ENCODE data around the gene CACNA1C.

DNA sequence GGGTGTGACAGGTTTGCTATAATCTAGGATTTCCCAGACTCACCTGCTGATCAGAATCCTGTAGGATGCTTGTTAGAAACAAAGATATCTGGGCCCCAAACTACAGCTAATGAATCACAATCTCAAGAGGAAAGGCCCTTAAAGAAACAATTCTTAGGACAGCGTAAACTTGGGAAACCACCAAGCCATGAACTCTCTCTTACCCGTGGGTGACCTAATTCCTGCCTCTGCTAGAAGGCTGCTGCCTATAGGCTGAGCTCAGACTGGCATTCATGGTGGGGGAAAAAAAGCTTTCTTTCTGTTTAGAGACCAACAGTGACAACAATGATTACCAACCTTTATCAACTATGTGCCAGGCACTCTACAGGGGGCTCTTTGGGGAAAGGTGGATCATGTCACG, 528.0 kb downstream of the CACNA1C start:
- TF ChIP-seq CTCF (conservative IDR thresholded peaks at IDR 0.05; ENCODE audit: low read depth, low read length) (no peak), FOS (IDR thresholded peaks at IDR 0.05; ENCODE audit: low read depth, low read length) (no peak), RAD21 (IDR thresholded peaks at IDR 0.05; ENCODE audit: low read length) (no peak), MAFK (IDR thresholded peaks at IDR 0.05; ENCODE audit: low read depth, low read length) (no peak), POLR2A (IDR thresholded peaks at IDR 0.05; ENCODE audit: low read depth, low read length) (no peak)
- TF ChIP-seq, protein P1, sequence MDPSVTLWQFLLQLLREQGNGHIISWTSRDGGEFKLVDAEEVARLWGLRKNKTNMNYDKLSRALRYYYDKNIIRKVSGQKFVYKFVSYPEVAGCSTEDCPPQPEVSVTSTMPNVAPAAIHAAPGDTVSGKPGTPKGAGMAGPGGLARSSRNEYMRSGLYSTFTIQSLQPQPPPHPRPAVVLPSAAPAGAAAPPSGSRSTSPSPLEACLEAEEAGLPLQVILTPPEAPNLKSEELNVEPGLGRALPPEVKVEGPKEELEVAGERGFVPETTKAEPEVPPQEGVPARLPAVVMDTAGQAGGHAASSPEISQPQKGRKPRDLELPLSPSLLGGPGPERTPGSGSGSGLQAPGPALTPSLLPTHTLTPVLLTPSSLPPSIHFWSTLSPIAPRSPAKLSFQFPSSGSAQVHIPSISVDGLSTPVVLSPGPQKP (IDR thresholded peaks at IDR 0.05; ENCODE audit: borderline replicate concordance, low read depth, low read length) = no peak

All from IMR-90 (cell line).